ENCODE data around the gene OR7G3.

GRCh38 chr19:9175326-9175725 is 48.6 kb upstream of the OR7G3 start:
- no peak for TF ChIP-seq CTCF (IDR thresholded peaks at IDR 0.05)
- TF ChIP-seq POLR2A (IDR thresholded peaks at IDR 0.05), result no peak
